Measurements from ENCODE around the gene MYCBPAP.

The MYCBPAP gene, protein sequence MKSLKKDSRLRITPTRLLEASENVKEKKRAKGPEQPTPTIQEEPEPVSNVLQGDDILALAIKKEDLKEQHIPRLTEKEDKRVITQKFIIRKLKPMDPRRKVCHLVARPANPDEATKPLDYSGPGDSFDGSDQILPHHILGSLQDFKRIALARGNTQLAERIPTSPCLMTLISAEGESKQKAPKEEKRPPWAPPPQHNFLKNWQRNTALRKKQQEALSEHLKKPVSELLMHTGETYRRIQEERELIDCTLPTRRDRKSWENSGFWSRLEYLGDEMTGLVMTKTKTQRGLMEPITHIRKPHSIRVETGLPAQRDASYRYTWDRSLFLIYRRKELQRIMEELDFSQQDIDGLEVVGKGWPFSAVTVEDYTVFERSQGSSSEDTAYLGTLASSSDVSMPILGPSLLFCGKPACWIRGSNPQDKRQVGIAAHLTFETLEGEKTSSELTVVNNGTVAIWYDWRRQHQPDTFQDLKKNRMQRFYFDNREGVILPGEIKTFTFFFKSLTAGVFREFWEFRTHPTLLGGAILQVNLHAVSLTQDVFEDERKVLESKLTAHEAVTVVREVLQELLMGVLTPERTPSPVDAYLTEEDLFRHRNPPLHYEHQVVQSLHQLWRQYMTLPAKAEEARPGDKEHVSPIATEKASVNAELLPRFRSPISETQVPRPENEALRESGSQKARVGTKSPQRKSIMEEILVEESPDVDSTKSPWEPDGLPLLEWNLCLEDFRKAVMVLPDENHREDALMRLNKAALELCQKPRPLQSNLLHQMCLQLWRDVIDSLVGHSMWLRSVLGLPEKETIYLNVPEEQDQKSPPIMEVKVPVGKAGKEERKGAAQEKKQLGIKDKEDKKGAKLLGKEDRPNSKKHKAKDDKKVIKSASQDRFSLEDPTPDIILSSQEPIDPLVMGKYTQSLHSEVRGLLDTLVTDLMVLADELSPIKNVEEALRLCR

GRCh38 chr17:50507871-50508572 is at the start of gene MYCBPAP:
Gene MYCBPAP, plus strand, starts transcription at chr17:50508439. Its CDS starts 236 bp downstream, at chr17:50508675.
- DNase-seq = peak; percentile 82 to 87

DNA sequence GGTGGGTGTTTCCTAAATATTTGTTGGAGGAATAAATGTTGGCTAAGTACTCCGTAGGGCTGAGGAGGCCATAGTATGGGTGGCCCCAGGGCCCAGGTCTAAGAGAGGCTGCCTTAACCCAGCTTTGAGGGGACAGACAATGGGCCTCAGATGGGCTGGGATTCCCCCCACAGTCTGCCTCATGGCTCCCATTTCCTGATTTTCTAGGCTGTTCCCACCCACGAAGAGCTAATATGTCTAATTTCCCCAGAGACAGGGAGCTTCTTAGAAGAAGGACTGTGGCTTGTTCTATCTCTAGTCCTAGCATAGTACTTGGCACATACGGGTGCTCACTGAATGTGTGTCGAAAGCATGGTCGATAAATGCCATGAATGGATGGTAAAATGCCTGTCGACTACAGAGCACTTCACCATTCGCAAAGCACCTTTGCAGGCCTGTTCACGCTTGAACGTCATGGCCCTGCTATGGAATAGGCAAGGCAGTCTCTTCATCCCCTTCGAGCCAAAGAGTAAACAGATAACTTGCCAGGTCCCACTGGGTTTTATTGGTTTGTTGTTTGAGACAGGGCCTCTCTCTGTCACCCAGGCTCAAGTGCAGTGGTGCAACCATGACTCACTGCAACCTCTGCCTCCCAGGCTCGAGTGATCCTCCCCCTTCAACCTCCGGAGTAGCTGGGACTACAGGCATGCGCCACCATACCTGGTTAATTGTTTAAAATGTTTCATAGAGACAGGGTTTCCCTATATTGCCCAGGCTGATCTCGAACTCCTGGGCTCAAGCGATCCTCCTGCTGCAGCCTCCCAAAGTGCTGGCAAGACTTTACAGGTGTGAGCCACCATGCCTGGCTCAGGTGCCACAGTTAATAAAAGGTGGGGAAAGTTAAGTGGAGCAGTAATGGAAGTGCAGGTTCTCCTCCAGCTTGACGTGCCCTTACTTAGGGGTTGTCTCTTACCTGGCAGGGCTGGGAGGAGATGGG is 49.2 kb upstream of the MYCBPAP start:
- no peak for DNase-seq

- no peak for DNase-seq
Observed at GRCh38 chr17:50459756-50460155, 48.5 kb upstream of the MYCBPAP start.

- DNase-seq = no peak
Observed at GRCh38 chr17:50460831-50461526, 47.3 kb upstream of the MYCBPAP start.

- DNase-seq = no peak
Observed at GRCh38 chr17:50461550-50462132, 46.6 kb upstream of the MYCBPAP start.

DNA sequence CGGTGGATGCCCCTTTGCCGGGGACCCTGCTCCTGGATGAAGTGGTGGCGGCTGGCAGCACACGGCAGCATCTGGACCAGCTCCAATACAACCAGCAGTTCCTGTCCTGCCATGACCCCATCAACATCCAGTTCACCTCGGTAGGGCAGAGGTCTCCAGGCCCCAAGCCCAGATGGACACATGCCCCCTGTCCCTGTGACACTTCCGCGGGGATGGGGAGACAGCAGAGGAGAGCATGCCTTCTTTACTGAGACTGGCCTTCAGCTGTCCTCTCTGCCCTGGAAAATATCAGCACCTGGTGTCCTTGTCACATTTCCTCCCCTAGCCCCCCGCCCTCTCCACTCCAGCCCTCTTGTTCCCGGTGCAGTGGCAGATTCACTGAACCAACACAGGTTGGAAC is 45.8 kb upstream of the MYCBPAP start:
- DNase-seq = no peak

DNA sequence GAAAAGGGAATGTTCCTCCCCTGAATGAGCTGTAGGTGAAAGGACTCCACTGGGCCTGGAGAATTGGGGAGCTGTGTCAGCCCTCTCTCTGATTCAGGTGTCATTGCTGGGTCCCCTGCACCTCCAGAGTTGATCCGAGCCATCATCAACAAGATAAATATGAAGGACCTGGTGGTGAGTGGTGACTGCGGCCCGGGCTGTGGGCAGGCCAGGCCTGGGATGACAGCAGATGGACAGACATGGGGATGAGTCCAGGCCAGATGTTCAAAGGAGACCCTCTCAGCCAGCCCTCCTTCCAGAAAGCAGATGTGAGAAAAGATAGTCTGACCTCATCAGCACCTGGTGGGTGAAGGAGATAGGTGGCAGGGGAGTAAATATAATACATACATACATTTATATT is 44.1 kb upstream of the MYCBPAP start:
- no peak for DNase-seq

DNA sequence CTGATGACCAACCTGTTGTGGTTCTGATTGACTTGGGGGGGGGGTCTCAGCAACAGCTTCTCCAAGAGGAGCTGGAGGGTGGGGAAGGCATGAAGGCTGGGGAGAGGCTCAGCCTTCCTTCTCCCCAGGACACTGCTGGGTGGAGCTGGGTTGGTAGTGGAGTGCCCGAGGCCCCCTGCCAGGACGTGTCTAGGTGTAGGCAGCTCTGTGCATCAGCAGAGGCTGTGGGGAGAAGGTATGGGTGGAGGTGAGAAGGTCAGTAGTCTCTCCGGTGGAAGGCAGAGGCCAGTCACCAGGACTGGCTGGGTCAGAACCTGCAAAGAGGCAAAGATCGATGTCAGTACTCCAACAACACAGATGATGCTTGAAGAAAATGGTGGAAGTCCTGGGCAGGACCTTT is 43.5 kb upstream of the MYCBPAP start:
- DNase-seq = no peak

DNA sequence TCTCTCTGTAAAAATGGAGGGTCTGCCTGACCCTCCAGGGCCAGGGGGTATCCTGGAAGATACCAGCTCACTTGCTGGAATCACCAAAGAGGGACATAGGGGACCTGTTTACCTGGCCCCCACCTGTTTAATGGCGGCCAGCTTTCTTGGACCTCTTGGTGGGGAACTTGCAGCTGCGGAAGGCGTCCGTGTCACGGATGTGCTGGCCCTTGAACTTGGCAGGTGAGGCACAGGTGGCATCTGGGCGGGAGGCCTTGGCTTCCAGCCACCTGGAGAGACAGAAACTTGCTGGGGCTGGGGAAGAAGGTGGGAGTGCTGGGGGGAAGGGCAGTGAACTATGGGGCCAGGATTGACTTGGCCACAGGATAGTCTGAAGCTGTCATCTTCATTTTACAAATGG is 43.1 kb upstream of the MYCBPAP start:
- no peak for DNase-seq

DNA sequence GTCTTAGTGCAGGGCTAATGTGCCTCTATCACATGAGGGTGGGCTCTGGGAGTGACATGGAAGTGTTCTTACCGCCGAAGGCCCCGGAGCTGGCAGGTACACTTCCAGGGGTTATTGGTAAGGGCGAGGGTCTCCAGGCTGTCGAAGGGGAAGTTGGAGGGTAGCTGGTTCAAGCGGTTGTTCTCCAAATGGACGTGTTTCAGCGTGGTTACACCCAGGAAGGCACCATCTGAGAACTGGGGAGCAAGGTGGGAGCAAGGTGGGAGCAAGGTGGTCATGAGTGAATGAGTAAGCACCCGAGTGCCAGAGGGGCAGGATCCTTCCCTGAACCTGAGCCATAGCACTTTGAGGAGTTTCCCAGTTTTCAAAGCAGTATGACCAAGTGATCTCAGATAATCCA is 42.6 kb upstream of the MYCBPAP start:
- DNase-seq = no peak

DNA sequence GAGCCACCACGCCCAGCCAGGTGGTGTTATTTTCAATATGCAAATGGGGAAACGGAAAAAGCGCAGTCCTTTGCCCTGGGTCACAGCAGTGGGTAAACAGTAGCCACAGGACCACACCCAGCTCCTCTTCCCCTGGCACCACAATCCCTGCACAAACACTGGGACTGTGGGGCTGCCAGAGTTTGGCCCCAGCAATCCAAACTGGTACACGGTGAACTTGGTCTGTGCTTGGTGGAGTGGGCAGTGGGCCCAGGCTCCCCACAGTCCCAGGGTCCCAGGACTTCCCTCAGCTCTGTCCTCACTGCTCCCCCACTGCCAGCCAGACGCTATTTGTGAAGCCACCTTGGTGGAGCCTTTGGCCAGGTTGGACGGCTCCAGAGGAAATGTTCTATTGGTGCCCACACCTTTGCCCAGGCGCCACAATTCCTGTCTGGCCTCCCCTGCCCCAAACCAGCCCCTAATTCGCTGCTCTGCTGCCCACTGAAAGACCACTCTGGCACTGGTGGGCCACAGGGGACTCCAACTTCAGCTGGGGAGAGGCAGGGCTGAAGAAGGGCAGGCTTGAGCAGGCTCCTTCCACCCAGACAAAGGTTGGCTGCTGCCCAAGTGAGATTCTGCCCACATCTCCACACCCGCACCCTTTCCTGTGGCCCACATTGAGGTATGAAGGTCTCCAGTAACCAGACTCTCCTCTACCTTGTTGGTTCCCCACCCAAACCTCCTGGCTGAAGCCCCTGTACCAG is 41.7 kb upstream of the MYCBPAP start:
- no peak for DNase-seq

- DNase-seq = no peak
Observed at GRCh38 chr17:50467114-50467854, 41.0 kb upstream of the MYCBPAP start.

- DNase-seq = no peak
Observed at GRCh38 chr17:50467855-50468303, 40.4 kb upstream of the MYCBPAP start.

DNA sequence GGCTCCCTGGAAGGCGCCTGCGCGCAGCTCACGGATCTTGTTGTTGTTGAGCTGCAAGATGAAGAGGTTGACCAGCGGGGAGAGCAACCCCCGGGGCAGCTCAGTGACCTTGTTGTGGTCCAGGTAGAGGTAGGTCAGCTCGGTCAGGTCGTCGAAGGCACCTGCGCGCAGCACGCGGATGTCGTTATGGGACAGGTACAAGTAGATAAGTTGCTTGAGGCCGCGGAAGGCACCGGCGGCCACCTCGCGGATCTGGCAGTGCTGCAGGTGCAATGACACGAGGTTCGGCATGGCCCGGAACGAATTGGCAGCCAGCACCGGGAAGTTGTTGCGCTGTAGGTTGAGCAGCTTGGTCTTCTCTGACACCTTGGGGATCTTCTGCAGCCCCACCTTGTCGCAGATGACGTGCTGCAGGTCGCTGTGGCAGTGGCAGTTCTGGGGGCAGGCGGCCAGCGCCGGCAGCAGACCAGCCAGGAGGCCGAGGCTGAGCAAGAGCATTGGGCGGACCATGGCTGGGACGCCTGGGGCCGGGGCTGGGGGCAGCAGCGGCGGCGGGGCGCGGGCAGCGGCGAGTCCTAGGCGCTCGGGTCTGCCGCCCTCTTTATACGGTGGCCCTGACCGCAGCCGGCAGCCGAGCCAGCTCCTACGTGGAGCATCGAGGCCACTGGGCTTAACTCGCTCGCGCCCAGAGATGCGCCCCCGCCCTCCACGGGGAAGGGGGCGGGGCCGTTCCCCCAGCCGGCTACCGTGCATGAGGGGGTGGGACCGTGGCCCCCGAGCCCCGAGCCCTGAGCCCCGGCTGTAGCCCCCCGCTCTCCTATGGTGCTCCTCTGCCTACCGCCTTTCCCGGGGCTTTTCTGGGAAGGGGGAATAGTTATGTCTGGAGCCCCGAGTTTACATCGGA is 39.7 kb upstream of the MYCBPAP start, which contains the start of gene CHAD:
TSS of gene CHAD (minus strand) at position 577 of the 904 bp plus-strand sequence. CDS start at position 510, 67 bp downstream.
- no peak for DNase-seq

DNA sequence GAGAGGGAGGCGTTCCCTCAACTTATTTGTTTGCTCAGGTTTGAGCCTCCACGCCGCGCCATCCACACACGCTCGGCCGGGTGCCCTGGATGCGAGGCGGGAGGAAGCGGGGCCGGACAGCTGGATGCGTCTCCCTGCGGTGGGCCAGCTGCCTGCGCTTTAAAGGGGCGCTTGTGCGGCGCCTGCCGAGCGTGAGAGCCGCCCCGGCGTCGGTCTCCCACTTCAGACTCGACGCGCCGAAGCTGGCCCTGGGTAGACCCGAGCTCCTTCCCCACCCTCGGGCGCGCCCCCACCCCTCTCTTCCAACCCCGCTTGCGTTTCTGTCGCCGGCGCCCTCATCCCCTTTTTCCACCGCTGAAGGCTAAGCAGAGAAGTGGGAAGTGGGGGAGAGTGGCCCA is 39.0 kb upstream of the MYCBPAP start:
- DNase-seq = no peak

- no peak for DNase-seq
Observed at GRCh38 chr17:50469671-50470305, 38.5 kb upstream of the MYCBPAP start.

DNA sequence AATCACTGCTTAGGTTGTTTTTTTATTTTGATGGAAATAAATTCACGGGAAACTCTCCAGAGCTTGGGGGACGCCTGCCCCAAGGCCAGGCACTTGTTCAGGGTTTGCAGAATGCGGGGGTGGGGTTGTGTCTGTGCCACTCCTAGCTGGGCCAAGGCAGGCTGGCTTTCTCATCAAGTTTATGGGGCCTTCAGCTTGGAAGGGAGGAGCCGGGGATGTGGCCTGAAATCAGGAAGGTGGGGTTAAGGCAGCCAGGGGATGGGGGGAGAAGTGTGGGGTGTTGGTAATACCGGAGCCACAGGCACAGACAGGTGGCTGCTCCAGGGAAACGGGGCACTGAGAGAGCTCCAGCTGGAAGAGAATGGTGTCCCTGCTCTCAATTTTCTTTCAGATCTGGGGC is 37.8 kb upstream of the MYCBPAP start:
- DNase-seq = no peak
